Liver (tissue), 9 donors: ENCODE data around the gene CELF5. TPM values are rescaled to one million over a fixed set of nuclear protein-coding genes. Genes with fewer than 3 reads are reported as not detected.

ENCODE experiments used
- DNase-seq: peaks from one replicate; pipeline ENCODE4 v3.0.0-alpha.2; 2017; ENCODE audit warnings: low spot score
- H3K27ac ChIP-seq, 2 donors: one replicate each; pipeline ENCODE4 v1.7.0; 2013; ENCODE audit warnings: inconsistent platforms in 2 of 2, low read length in 2 of 2, control low read depth in 1 of 2, low read depth in 1 of 2, mild to moderate bottlenecking in 1 of 2
- H3K27me3 ChIP-seq, 4 donors: one replicate each; pipeline versions ENCODE4 v1.6.1 to v1.7.0; 2013; ENCODE audit warnings: low read length in 3 of 4, inconsistent platforms in 1 of 4, mild to moderate bottlenecking in 1 of 4, moderate library complexity in 1 of 4; ENCODE audit not compliant: control insufficient read depth in 4 of 4, insufficient read depth in 4 of 4
- H3K36me3 ChIP-seq, 4 donors: one replicate each; pipeline versions ENCODE4 v1.6.1 to v1.7.0; 2013; ENCODE audit warnings: low read length in 3 of 4, mild to moderate bottlenecking in 3 of 4, low read depth in 1 of 4, moderate library complexity in 1 of 4; ENCODE audit not compliant: control insufficient read depth in 4 of 4, insufficient read depth in 3 of 4
- H3K4me1 ChIP-seq, 4 donors: one replicate each; pipeline versions ENCODE4 v1.6.1 to v1.7.0; 2013; ENCODE audit warnings: low read length in 3 of 4, mild to moderate bottlenecking in 3 of 4, moderate library complexity in 1 of 4; ENCODE audit not compliant: control insufficient read depth in 4 of 4, insufficient read depth in 4 of 4
- H3K4me3 ChIP-seq, 3 donors: one replicate each; pipeline versions ENCODE4 v1.6.1 to v1.7.0; 2013; ENCODE audit warnings: low read length in 3 of 3, control low read depth in 1 of 3, low read depth in 1 of 3, mild to moderate bottlenecking in 1 of 3
- H3K9ac ChIP-seq, 2 donors: one replicate each; pipeline ENCODE4 v1.7.0; 2013; ENCODE audit warnings: low read length in 2 of 2, mild to moderate bottlenecking in 2 of 2, moderate library complexity in 2 of 2, control low read depth in 1 of 2, low read depth in 1 of 2
- H3K9me3 ChIP-seq, 4 donors: one replicate each; pipeline versions ENCODE4 v1.6.1 to v1.7.0; 2013; ENCODE audit warnings: low read length in 3 of 4; ENCODE audit not compliant: control insufficient read depth in 4 of 4
- ATF3 ChIP-seq: IDR thresholded peaks from 2 replicates; pipeline ENCODE4 v1.6.1; 2016; ENCODE audit warnings: antibody characterized with exemption
- CTCF ChIP-seq: fragments of 150-350 bp; IDR thresholded peaks from 2 replicates; pipeline ENCODE4 v1.5.1; 2017; ENCODE audit warnings: improper control_type of control experiment, low read depth, low read length; ENCODE audit not compliant: missing input control
- FOXA1 ChIP-seq: IDR thresholded peaks from 2 replicates; pipeline ENCODE4 v1.6.1; 2016; ENCODE audit warnings: antibody characterized with exemption
- FOXA2 ChIP-seq: IDR thresholded peaks from 2 replicates; pipeline ENCODE4 v1.6.1; 2016; ENCODE audit warnings: antibody characterized with exemption
- GABPA ChIP-seq, 2 donors: IDR thresholded peaks in 1 of 2; conservative IDR thresholded peaks in 1 of 2; 2 replicates each; pipeline ENCODE4 v1.6.1; 2016; ENCODE audit warnings: antibody characterized with exemption in 2 of 2, mild to moderate bottlenecking in 1 of 2, moderate library complexity in 1 of 2
- HNF4A ChIP-seq, 2 donors: conservative IDR thresholded peaks; 2 replicates each; pipeline ENCODE4 v1.6.1; 2016; ENCODE audit warnings: antibody characterized with exemption in 2 of 2, mild to moderate bottlenecking in 2 of 2
- HNF4G ChIP-seq: IDR thresholded peaks from 2 replicates; pipeline ENCODE4 v1.6.1; 2016; ENCODE audit warnings: antibody characterized with exemption
- JUND ChIP-seq, 2 donors: IDR thresholded peaks; 2 replicates each; pipeline ENCODE4 v1.6.1; 2016; ENCODE audit warnings: antibody characterized with exemption in 2 of 2
- MAX ChIP-seq: IDR thresholded peaks from 2 replicates; pipeline ENCODE4 v1.6.1; 2016; ENCODE audit warnings: antibody characterized with exemption
- NR2F2 ChIP-seq: IDR thresholded peaks from 2 replicates; pipeline ENCODE4 v1.6.1; 2016; ENCODE audit warnings: antibody characterized with exemption
- RAD21 ChIP-seq, 2 donors: IDR thresholded peaks; 2 replicates each; pipeline ENCODE4 v1.6.1; 2016; ENCODE audit warnings: antibody characterized with exemption in 2 of 2, mild to moderate bottlenecking in 2 of 2
- REST ChIP-seq: IDR thresholded peaks from 2 replicates; pipeline ENCODE4 v1.6.1; 2016; ENCODE audit warnings: antibody characterized with exemption, mild to moderate bottlenecking
- RXRA ChIP-seq, 2 donors: IDR thresholded peaks; 2 replicates each; pipeline ENCODE4 v1.6.1; 2017 to 2018; ENCODE audit warnings: antibody characterized with exemption in 2 of 2, mild to moderate bottlenecking in 1 of 2
- SP1 ChIP-seq: IDR thresholded peaks from 2 replicates; pipeline ENCODE4 v1.6.1; 2018; ENCODE audit warnings: antibody characterized with exemption, mild to moderate bottlenecking
- YY1 ChIP-seq: IDR thresholded peaks from 2 replicates; pipeline ENCODE4 v1.6.1; 2016; ENCODE audit warnings: antibody characterized with exemption, mild to moderate bottlenecking
- ZBTB33 ChIP-seq: IDR thresholded peaks from 2 replicates; pipeline ENCODE4 v1.6.1; 2016; ENCODE audit warnings: antibody characterized with exemption
- WGBS: extraction: QIAGEN DNeasy Blood & Tissue Kit; methylation state at CpG from one replicate; pipeline ENCODE4 v1.1.7; 2013; 5-methylcytosine and 5-hydroxymethylcytosine counted together
- polyA plus RNA-seq, 2 donors: library from polyadenylated mRNA; stranded (reverse) in 1 of 2; unstranded in 1 of 2; fragments of 200-250 nt in 1 of 2; fragments of >200 nt in 1 of 2; fragmentation: Nextera tagmentation in 1 of 2; extraction: Ambion mirVana in 1 of 2; gene quantifications; one replicate each; pipeline versions ENCODE4 v1.2.1 to v1.2.3, GENCODE V29; 2013 to 2015
- total RNA-seq, 2 donors: library from RNA; depleted of rRNA; stranded (reverse); fragments of >200 nt; gene quantifications; one replicate each; pipeline ENCODE4 v1.2.3, GENCODE V29; 2014
- donor health status: healthy.
- donor health status: healthy.
- donor health status: healthy.
- donor health status: healthy.
- donor health status: healthy.

The CELF5 gene
- total and polyA plus RNA-seq, 4 donors, result 0.06 to 0.50 (median 0.26) TPM

- Histone ChIP-seq H3K4me1 (peaks cover 7 to 21% (median 13%) of the 10 kb centered on the region in 4 donors), H3K4me3 (no peak overlapping the region), H3K9me3 (no peaks in the 10 kb centered on the region), H3K27ac (no peak overlapping the region), H3K27me3 (no peaks in the 10 kb centered on the region), H3K9ac (no peak overlapping the region), H3K36me3 (no peaks in the 10 kb centered on the region)
- 31% methylated on average over 23 of the region's 23 CpGs for WGBS
- no peak for DNase-seq
- TF ChIP-seq RXRA (IDR thresholded peaks at IDR 0.05) (peak; percentile 66 to 71), HNF4G (peak; percentile 55), HNF4A (conservative IDR thresholded peaks at IDR 0.05) (peak; percentile 84 to 88), SP1 (peak; percentile 85), ATF3 (no peak), YY1 (peak; percentile 61), JUND (IDR thresholded peaks at IDR 0.05) (no peak), ZBTB33 (no peak)
These were observed 68.6 kb downstream of the CELF5 start for GRCh38 chr19:3292958-3293529.

GRCh38 chr19:3293560-3293959, 69.1 kb downstream of the CELF5 start:
- Histone ChIP-seq H3K9ac (no peak overlapping the region), H3K36me3 (no peaks in the 10 kb centered on the region), H3K4me1 (peaks cover 7 to 21% (median 13%) of the 10 kb centered on the region in 4 donors), H3K27ac (no peak overlapping the region), H3K27me3 (no peaks in the 10 kb centered on the region), H3K4me3 (no peak overlapping the region), H3K9me3 (no peaks in the 10 kb centered on the region)
- 78% methylated on average over 9 of the region's 9 CpGs for WGBS
- TF ChIP-seq GABPA (IDR thresholded peaks at IDR 0.05 in 1 of 2, conservative IDR thresholded peaks at IDR 0.05 in 1 of 2) (no peak), FOXA1 (no peak), JUND (IDR thresholded peaks at IDR 0.05) (no peak)
- DNase-seq, result no peak

GRCh38 chr19:3294080-3294850, 69.8 kb downstream of the CELF5 start:
- Histone ChIP-seq H3K27ac (no peak overlapping the region), H3K4me3 (no peak overlapping the region), H3K9me3 (no peaks in the 10 kb centered on the region), H3K27me3 (no peaks in the 10 kb centered on the region), H3K4me1 (peaks cover 7 to 21% (median 13%) of the 10 kb centered on the region in 4 donors), H3K9ac (no peak overlapping the region), H3K36me3 (no peaks in the 10 kb centered on the region)
- WGBS, result 76% methylated on average over 20 of the region's 20 CpGs
- no peak for DNase-seq
- TF ChIP-seq REST (no peak), CTCF (no peak), RXRA (IDR thresholded peaks at IDR 0.05) (no peak), ATF3 (no peak), MAX (no peak), FOXA2 (no peak), FOXA1 (no peak), NR2F2 (no peak), RAD21 (IDR thresholded peaks at IDR 0.05) (no peak), HNF4A (conservative IDR thresholded peaks at IDR 0.05) (no peak), HNF4G (no peak), GABPA (IDR thresholded peaks at IDR 0.05 in 1 of 2, conservative IDR thresholded peaks at IDR 0.05 in 1 of 2) (no peak), YY1 (no peak)
